SK-N-DZ (cell line): ENCODE measurements around the gene NR1H4.

Source experiments
- small RNA-seq, 2 experiments: library from RNA; depleted of rRNA; stranded (forward); fragments of <200 nt; gene quantifications; one replicate each; pipeline ENCODE3, GENCODE V24; 2014

The NR1H4 gene

Small RNAs within 50 kb of the gene (small RNA-seq; reads per million reads assigned to genes)
- 0 reads per million in 2 experiments for gene AC010200.2
